HG02642 (cell line): ENCODE data around the gene SLC16A6.
"Not testable (repeated sequence)": the region's sequence is repeated elsewhere in the genome, so short reads cannot be mapped to it uniquely, and the experiment has no call there.

ENCODE experiments used
- ATAC-seq: cut with Tn5 transposase; IDR thresholded peaks from one replicate; pipeline ENCODE4 v1.9.1; 2021; ENCODE audit warnings: mild to moderate bottlenecking; ENCODE audit not compliant: unreplicated experiment, poor library complexity

Gene SLC16A6

DNA sequence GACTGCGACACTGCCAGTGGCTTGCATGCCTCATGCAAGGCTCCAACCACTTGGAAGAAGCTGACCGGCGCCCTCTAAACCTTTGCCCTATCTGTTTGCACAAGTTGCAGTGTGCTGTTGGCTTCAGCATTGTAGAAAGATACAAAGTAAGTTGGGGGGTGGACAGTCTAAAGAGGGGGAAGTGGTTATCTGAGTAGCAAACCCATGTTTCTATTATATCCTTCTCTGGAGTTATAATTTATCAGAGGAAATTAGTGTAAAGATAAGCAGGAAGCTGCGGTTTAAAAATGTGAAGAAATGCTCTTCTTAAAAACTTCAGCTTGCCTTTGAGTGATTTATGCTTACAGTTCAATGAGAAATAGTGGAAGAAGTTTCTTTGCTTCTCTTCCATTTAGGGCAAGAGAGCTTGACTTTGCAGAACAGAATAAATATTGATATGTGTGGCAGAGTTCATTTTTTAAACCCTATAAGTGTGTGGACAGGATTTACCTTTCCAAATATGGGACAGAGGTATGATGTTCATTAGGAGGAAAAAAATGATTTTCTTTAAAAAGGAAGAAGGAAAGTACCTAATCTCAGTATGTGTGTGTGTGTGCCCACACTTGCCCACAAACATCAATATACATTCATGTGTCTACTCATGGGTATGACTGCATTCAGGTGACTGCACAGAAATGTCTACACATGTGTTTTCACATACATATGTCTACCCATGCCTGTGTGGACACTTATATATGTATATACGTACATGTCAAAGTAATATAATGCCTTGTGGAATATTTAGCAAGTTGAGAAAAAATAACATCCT lies 35.0 kb downstream of the SLC16A6 start:
- ATAC-seq = no peak

DNA sequence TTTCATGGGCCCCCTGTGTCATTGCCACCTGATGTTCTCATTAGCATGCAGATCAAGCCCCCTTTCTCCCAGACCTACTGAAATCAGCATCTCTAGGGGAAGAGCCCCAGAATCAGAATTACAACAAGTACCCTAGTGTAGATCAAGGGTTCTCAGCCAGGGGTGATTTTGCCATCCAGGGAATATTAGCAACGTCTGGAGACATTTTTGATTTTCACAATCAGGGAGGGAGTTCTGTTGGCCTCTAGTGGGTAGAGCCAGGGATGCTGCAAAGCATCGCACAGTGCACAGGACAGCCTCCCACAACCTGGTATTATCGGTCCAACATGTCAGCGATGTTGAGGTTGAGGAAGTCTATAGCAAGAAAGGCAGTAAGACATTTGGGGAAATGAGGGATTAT lies 35.8 kb downstream of the SLC16A6 start:
- ATAC-seq = no peak

DNA sequence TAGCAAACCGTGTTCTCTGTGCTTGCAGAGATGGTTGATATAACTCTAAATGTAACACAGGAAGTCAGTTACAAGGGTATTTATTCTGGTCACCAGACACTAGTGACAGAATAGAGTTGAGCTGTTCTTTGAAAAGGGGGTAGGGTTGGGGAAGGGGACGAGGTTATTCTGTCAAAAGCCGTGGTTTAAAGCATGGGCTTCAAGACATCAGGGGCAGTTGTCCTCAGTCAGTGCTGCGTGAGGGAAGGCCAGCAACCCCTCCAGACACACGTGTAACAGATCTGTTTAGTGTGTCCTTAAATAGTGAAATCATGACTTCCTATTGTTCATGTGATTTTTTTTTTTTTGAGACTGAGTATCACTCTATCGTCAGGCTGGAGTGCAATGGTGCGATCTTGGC lies 37.5 kb downstream of the SLC16A6 start:
- not testable (repeated sequence) for ATAC-seq

DNA sequence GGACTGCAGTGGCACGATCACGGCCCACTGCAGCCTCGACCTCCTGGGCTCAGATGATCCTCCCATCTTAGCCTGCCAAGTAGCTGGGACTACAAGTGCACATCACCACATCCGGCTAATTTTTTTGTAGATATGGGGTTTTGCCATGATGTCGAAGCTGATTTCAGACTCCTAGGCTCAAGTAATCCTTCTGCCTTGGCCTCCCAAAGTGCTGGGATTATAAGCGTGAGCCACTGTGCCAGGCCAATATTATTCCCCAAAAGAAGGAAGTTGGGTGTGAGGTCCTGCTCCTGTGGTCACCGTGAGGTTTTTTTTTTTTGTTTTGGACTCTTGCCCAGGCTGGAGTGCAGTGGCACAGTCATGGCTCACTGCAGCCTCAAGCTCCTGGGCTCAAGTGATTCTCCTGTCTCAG lies 41.6 kb downstream of the SLC16A6 start:
- no peak for ATAC-seq

DNA sequence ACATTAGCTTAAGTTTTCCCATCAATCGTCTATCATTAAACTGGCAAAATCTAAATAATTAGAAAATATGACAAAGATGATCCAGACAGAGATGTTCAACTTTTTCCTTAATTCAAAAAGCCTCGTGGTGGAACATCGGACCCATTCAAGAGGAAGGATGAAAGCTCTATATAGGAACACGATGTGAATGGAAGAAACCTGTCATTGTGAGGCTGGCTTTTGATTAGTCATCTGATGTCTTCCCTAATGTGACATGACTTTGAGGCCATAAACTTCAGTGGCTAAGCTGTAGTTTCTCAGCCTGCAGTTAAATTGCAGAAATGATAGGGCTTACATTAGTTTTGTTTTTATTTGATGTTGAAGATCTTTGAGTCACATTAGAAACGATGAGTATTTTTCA lies 42.0 kb downstream of the SLC16A6 start:
- ATAC-seq = no peak

DNA sequence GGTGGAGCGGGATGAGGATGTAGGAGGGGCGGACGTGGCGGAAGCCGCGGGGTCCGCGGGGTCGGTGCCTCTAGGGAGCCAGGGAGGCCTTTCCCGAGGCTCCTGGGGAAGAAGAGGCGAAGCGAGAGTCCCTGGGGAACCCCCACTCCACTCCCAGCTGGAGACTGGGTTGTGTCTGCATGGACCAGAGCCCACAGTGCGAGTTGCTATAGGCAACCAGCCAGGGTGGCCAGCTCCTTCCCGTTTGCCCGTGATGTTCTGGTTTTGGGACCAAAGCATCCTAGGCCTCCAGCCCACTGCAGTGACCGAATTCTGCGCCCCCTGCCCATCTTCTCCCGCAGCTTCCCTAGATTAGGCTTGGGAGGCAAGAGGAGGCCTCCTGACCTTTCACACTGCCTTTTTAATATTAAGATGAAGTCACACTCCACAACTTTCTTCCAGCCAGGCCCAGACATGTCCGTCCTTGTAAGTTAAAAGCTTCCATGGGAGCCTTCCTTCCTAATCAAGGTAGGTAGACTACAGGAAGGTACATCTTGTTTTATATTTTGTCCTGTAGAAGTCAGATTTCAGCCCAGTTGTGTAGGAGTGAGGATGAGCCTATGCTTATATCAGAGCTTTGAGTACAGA lies 42.6 kb downstream of the SLC16A6 start:
- ATAC-seq = peak; percentile 29

DNA sequence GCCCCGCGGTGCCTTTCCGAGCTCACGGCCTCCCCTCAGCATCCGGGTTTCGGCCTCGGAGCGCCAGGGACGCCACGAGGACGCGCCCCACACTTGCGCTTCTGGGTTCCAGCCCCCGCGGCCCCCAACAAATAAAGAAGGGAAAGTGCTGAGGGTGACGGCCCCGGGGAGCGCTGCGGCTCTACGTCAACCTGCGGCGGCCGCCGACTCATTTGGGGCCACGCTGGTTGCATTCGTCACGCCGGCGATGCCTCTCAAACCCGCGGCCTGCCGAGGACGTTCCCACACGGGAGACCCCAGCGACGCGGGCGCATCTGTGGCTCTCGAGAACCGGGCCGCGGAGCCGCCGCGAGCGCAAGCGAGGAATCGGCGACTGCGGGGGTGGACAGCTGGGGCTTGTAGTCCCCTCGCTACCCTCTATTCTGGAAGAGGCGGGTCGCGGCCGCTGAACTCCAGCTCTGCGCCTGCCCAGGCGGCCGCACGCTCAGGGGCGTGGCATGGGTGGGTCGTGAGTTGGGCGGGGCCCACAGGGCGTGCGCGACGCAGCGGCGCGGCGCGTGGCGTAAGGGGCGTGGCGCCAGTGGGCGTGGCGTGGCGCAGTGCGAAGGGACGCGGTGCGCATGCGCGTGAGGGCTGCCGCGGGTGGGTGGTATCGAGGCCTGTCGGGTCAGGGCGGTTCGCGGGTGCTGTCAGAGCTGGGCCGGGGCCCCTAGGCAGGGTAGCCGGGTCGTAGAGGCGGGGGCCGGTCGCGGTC lies 43.3 kb downstream of the SLC16A6 start, which contains the start of gene AMZ2:
Gene AMZ2, plus strand, starts transcription at position 599 of the 754 bp plus-strand sequence. CDS start 2,145 bp downstream, outside the sequence.
- ATAC-seq = peak; percentile 93

DNA sequence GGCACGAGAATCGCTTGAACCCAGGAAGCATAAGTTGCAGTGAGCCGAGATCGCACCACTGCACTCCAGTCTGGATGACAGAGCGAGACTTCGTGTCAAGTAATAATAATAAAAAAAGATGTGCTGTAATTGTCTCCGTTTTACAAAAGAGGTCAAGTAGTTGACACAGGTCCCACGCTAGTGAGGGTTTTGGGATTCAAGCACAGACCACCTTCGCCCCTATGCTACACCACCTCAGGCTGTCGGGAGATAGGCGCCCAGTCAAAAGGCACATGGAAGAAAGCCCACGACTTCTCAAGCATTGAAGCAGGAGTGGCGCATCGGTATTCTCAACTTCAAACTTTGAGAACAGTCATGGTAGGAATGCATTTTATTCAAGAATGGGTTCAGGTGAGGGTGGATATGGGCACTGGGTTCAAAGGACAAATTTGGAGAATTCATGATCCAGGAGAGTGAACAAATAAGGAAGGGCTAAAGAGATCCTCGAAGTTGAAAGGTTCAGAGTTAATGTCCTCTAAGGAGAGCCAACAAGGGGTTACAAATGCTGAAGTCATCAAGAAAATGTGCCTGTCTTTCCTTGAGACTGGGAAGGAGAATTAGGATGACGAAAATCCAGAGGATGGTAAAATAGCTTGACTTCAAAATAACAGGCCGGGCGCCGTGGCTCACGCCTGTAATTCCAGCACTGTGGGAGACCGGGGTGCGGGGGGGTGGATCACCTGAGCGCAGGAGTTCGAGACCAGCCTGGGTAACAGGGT lies 44.5 kb downstream of the SLC16A6 start:
- no peak for ATAC-seq

DNA sequence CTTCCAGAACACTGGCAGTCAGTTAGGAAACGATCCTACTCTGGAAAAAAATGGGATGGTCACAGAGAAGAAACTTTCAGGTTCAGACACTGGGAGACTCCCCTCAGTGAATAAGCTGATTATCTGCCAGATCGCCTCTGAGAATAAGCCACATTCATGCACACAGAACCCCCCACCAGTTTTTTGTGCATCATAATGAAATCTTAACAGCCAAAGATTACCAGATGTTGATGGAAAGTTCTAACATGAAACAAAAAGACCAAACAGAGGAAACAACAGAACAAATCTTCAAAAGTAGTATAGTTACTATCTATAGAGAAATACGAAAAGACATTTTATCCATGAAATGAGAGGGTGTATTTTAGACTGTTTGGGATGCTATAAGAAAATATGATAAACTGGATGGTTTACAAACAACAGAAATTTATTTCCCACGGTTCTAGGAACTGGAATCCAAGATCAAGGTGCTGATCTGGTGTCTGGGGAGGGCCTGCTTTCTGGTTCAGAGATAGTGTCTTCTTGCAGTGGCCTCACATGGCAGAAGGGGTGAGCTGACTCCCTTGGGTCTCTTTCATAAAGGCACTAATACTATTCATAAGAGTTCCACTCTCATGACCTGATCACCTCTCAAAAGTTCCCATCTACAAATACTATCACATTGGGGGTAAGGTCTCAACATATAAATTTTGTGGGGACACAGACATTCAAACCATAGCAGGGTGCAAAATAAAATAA lies 51.1 kb downstream of the SLC16A6 start:
- no peak for ATAC-seq

DNA sequence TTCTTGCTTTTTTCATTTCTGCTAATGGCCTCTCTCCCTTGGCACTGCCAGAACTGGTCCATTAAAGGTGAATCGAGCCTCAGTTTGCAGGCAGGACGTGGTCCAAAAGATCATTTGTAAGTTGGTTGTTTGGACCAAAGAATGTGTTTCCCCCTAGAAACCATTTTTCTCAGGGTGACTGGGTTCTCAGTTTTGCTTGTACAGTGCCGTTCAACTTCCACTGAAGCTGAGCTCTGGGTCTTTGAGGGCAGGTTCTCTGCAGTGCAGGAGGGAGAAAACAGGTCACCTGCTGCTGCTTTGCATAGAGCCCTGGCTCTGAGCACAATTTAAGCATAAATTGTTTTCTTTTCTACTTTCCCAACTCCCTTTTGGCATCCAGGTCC lies 52.1 kb downstream of the SLC16A6 start:
- peak; percentile 31 for ATAC-seq

DNA sequence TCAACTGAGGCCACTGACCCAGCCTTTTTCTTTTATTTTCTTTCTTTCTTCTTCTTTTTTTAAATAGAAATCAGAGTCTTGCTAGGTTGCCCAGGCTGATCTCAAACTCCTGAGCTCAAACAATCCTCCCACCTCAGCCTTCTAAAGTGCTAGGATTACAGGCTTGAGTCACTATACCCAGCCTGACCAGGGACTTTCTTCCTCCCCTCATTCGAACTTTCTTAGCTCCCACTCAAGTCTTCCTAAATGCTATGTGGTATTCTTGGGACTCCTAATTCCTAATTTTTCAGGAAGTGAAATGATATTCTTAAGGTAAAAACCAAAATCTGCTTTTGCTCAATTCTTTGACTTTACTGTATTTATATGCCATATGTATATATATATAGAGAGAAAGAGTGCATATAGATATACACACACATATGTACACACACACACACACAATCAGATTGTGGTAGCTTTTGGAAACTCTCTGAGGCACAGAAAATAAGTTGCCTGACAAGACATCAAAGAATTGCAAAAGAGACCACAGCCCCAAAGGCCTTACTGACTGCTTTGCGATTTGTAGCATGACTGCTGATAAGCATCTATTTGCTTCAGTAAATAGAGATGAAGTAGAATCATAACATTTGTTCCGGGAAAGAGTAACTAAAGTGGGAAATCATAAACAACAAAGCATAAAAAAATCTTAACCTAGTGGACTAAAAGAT lies 52.6 kb downstream of the SLC16A6 start:
- ATAC-seq = peak; percentile 10

DNA sequence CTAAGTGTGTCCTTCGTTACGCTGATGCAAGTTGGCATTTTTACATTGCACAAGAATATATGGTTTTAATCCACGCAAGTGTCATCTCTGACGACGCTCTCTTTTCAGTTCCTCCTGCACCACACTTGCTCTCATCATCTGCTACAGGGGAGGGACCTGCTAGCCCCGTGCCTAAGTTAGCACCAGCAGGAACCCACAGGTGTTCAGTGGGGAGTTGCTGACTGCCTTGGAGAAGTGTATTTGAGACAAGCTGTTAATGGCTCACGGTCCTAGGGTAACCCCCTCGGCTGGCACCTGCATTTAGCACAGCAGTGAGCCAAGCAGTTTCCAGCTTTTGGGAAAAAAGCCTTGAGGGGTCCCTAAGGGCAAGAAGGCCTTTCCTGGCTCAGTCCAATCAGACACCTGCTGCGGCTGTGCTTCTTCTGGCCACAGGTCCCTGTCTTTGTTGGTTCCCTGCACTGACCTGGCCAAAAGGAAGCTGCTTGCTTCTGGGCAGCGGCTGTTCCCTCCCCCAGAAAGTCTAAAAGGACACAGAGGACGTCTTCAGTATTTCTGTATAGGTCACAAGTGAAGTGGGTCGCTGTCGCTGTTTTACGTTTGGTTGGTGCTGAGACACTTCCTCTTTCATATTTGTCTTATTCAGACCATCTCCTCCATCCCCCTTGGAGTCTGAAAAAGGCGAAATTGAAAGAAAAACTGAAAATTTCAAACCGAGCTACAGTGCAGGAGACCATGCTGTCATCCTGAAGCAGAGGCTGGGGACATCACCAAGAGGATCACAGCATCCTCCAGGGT lies 53.4 kb downstream of the SLC16A6 start:
- ATAC-seq = peak; percentile 74

DNA sequence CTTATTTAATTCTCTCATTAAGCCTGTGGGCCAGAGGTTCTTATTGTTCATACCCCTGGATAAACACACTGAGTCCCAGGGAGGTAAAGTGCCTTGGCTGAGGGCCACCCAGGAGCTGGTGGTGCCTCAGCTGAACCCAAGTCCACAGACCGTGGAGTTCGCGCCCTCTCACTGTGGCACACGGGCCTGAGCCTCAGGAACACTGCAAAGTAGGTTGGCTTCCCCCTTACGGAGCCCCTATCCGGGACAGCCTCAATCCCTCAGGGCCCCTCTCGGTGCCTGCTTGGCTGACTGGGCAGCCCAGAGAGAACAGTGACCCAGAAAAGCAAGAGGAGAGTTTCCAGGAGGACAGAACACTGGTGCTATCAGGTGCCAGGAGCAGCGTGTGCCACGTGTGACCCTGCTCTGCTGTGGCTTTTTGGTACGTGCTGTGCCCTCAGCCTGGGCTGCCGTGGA lies 55.6 kb downstream of the SLC16A6 start:
- ATAC-seq = not testable (repeated sequence)

DNA sequence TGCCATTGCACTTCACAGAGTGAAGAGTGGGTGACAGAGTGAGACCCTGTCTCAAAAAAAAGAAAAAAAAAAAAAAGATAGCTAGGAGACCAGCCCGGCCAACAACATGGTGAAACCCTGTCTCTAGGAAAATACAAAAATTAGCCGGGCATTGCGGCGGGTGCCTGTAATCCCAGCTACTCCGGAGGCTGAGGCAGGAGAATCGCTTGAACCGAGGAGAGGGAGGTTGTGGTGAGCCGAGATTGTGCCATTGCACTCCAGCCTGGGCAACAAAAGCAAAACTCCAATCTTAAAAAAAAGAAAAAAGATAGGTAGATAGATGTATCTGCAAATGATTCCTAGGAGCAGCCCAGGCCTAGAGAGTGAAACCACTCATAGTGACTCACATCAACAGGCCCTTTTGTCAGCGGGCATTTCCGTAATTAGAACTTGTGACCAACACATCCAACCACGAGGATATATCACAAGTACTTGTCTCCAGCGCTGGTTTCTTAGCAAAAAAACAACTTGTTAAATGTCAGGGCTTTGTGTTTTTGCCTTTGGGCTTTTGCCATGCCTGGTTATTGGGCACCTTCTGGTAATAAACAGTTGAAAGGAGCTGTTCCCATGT lies 56.1 kb downstream of the SLC16A6 start:
- ATAC-seq = peak; percentile 28

DNA sequence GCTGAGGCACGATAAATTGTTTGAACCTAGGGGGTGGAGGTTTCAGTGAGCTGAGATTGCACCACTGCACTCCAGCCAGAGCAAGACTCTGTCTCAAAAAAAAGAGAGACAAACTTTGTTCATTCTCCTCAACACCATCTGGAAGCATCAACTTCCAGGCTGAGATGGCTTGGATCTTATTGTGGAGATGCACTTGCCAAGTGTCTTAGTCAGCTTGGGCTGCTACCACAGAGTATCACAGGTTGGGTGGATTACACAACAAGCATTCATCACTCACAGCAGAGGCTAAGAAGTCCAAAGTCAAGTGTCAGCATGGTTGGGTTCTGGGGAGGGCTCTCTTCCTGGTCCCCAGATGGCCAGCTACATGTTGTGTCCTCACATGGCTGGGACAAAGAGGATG lies 58.2 kb downstream of the SLC16A6 start:
- ATAC-seq = not testable (repeated sequence)

DNA sequence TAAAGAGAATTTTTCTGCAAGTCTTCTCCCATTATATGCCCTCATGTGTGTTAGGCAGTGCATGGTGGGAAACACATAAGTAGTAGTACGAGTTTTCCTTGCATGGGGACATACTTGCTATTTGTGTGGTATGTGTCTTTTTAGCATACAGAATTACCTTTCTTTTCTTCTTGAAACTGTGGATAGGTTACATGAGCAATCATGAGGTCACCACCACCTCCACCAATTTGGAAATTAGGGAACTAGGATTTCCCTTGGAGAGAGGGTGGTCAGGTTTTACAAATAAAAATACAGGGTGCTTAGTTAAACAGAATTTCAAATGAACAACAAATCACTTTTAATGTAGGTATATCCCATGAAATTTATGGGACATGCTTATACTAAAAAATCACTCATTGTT lies 59.4 kb downstream of the SLC16A6 start:
- no peak for ATAC-seq

DNA sequence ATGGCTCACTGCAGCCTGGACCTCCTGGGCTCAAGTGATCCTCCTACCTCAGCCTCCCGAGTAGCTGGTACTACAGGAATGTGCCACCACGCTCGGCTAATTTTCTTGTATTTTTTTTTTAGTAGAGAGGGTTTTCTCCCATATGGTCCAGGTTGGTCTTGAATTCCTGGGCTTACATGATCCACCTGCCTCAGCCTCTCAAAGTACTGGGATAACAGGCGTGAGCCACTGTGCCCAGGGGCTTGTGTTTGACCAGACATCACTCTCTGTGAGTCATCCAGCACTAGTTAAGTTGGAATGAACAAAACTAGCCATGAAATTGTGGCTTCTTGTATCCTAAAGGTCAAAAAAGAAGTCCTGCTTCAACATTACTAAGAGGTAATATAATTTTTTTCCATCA lies 59.8 kb downstream of the SLC16A6 start:
- ATAC-seq = not testable (repeated sequence)

DNA sequence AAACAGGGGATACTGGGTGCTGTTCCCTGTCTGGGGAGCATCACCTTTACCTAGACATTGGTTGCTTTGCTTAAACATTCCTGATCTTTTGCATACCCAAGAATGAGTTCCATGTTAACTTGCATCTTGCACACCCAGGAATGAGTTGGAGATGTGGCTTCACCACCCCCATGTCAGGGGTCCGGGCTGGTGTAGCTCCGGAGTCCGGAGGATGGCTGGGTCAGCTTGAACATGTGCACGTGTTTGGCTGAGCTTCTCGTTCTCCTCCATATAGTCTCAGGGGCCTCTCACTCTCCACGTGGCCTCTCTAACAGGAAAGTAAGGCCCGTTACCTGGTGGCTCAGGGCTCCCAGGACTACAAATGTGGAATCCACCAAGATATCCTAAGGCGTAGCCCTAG lies 61.3 kb downstream of the SLC16A6 start:
- ATAC-seq = no peak
